HG03521 (cell line): ENCODE data around the gene ZSWIM6.

Experiments used
- ATAC-seq: cut with Tn5 transposase; IDR thresholded peaks from one replicate; pipeline ENCODE4 v1.9.1; 2021; ENCODE audit warnings: mild to moderate bottlenecking, moderate library complexity; ENCODE audit not compliant: unreplicated experiment

ZSWIM6 gene

DNA sequence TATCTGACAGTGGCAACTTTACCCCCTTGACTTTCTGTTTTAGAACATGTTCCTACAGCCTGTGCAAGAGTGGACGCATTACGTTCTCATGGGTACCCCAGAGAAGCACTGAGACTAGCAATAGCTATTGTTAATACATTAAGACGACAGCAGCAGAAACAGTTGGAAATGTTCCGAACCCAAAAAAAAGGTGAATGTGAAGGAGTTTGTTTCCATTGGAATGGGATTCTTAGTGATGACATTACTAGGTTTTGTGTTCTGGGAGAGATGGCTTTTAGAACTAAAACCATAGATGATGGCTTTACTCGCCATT, 194.1 kb downstream of the ZSWIM6 start:
- ATAC-seq = no peak

DNA sequence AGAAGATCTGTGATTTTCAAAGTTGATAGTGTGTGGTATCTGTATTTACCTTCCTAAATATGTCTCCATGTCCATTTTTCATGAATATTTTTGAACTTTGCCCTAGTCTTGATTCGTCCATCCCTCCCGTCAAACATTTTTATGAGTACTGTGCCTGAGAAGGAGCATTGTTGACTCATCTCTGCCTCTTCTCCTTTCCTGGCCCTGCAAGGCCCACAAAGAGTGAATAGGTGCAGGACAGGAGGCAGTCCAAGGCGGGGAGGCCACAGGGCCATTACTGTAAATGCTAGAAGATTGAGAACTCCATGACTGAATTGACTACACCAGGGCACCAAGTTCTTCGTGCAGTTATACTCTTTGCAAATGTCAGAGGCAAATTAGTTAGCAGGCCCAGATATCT, 200.9 kb downstream of the ZSWIM6 start:
- ATAC-seq = no peak

DNA sequence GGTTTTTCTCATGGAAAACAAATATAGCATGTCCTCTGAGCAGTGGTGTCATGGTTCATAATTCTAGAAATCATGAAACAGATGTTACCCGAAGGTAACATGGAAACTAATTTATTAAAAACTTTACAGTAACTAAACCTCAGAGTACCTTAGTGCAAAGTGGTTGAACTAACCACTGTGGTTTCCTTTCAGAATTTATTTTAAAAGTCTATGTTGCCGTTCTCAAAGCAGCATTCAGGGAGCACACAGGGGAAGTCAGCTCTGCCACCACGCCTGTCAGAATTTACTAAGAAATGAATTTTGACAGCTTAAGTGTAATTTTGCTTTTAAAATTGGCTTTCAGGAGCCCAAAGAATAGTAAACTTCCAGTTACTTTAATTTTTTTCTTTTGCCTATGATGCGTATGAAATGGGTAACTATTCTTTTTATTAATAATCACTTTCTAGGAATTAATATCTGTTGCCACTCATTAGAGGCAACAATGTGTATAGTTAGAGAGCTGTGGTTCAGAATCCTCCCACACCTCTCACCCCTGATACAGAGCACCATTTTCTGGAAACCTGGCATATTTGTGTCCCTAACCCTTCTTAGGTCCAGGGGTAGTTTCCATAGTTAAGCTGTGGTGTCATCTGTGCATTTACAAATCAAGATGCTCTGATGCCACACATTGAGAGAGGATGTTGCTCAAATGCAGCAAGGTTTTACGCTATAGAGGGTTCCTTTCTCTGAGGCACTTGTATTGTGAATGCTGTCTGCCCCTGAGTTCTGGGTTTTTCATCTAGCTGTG, 202.6 kb downstream of the ZSWIM6 start:
- ATAC-seq = peak; percentile 88

DNA sequence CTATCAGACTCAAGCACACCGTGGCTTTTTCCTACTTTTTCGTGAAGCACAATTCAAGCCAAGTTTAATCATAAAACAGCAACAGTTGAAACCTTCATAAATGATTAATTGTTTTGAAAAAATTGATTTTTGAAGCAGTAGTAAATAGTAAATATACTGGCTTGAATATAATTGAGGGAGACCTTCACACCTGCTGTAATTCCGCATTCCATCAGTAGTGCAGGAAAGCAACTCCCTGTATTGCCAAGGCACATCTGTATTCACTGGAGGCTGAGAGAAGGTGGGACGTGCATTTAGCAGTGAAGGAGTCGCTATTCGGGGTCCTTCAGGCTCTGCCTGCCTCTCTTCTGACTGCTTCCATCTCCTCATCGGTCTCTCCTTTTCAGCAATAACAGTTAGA, 203.8 kb downstream of the ZSWIM6 start:
- ATAC-seq = no peak

DNA sequence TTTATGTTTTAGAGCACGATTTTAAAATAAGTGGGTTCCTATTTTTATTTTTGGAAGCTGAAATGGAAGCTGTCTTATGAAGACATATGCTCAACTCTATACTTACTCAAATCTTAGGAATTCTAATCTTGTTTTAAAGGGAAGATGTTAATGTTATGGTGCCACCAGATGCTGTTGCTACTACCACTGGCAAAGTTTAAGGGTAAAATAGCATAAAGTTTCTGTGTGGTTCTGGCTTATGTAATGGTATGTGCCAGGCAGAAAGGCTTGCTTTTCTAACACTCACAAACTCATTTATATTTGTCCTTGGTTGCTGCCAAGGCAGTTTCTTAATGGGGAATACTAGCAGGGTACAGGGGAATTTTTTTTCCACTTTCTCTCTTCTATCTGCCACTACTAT, 204.9 kb downstream of the ZSWIM6 start:
- no peak for ATAC-seq

DNA sequence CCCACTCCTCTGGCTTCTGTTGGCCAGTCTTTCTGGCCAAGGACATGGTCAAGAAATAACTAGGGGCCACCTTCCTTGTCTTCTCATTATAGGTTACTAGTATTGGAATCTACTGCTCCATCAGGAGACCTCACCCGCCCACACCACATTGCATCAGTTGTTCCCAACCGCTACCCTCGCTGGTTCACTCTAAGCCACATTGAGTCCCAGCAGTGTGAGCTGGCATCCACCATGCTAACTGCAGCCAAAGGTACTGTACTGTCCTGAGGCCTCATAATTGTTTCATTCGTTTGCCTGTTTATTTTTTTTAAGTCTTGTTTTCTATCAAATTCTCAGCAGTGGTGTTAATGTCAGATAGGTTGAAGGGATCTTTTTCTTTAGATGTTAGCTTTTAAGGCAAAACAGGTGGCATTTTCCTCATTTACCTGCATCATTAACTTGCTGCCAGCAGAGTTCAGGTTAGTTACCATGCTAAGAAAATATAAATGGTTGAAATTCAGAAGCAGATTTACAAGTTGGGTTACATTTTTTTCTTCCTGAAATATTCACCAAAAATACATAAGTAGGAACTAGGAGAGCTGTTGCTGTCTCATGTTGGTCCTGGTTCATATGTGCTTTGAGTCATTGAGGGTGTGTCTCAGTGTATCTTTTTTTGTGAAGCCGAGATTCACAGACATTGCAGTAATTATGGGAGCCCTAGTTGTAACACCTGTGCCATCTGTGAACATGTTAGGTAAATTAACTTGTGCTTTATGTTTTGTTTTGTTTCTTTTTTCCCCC, 206.9 kb downstream of the ZSWIM6 start:
- no peak for ATAC-seq

DNA sequence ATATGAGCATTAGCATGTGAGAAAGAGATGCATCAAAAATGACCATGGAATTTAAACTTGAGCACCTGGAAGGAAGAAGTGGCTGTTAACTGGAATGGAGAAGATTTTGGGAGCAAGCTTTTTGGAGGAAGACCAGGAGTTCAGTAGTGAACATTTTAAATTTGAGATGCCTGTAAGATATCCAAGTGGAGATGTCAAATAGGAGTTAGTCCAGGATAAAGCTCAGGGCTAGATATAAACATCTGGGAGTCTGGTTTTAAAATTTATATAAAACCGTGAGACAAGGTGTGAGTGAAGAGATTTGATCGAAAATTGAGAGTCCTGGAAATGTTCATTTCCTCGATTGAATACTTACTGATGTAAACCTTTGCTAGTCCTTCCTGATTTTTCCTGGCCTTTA, 217.5 kb downstream of the ZSWIM6 start:
- ATAC-seq = no peak

DNA sequence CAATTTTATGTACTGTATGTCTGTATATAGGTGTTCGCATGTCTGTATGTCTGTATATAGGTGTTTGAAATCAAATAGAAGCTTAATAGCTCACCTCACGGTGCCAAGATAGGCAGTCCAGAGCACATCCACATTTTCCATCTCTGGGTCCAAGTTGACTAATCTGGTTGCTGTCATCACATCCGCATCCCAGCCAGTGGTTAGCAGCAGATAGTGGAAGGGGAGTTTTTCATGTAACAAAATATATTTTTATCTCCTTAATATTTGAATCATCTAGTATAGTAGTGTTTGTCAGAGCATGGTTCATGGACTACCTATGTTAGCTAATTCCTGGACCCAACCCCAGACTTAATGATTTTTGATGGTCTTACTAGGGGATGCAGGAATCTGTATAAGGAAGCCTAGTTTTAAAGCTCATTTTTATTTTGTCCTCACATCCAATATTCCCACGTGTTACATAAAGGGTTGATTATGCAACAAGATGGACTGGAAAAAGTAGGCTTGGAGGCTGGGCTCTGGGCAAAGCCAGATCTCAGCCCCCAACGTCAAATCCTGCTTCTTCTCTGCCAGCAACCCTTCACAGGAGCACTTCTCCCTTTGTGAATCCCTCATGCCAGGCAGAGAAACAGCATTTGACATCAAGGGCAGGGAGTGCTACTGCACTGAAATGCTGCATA, 219.7 kb downstream of the ZSWIM6 start:
- no peak for ATAC-seq

DNA sequence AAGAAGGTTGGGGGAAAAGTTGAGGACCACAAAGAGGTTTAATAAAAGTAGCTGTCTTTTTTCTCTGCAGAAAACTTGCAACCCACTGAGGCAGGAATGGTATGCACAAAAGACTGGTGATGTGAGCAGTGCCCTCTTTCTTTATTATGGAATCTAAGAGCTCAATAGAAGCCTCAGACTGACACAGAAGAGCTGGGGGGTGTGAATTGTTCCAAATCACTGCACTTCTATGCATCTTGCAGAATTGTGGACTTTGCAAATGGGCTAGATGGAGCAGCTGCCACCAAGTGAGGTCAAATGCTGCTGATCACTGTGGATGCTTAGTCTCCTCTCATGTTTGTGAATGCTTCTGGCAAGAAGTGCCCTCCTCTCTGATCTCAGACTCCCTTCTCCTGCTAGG, 227.1 kb downstream of the ZSWIM6 start:
- no peak for ATAC-seq

DNA sequence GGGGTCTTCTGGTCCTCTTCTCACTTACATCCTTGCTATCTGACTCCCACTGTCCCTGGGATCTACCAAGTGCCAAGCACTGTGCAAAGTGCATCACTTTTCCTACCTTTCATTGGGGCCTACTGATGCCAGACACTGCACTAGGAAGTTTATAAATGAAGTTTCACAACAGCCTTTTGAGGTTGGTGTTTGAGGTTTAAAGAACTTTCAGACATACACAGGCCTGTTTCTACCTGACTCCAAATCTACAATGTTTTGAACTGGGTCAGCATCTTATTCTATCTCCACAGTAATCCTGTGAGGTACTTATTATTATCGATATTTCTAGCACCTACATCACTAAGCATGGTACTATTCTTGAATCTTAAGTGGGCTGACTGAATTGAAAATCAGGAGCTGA, 227.7 kb downstream of the ZSWIM6 start:
- ATAC-seq = no peak

DNA sequence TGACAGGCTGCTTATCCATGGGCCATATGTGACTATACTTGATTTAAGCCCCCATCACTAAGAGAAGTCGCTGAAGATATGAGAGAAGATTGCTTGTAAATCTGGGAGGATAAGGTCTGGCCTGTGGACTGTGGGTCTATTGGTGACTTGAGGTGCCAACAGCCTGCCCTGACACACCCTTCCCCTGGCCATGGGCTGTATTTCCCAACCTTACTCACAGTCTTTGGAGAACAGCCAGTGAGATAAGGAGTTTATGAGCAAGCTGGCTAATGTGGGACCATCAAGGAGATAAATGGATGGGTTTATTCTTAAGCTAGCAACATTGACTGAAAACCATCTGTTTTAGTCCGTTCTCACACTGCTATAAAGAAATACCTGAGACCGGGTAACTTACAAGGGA, 231.3 kb downstream of the ZSWIM6 start:
- no peak for ATAC-seq

DNA sequence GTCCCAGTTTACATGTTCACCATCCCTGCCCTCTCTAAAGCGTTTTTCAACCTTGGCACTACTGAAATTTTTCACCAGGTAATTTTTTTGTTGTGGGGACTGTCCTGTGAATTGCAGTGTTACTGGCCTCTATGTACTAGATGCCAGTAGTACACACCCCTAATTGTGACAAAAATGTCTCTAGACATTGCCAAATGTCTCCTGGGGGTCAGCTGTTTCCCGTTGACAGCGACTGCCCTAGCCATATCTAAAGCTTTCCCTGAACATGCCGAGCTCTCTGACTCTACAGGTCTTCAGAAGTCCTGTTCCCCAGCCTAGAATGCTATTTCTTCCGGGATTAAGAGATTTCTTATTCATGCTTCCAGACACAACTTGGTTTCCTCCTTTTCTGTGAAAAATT, 235.3 kb downstream of the ZSWIM6 start:
- ATAC-seq = no peak

DNA sequence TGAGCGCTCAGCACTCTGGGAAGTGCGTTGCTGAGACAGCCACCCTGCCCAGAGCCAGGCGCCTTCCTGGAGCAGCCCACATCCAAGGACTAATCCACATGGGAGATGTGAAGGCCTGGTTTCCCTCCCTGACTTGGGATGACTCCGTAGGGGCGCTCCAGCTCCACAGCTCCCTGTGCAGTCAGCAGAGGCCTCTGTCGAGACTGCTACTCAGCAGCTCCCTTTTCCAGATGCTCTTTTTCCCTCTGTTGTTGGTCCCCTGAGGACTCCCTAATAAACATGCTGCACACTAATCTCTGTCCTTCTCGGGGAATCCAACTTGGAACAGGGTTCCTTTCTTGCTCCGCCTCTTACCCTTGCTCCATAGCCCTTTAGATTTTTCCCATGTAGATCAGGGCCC, 237.3 kb downstream of the ZSWIM6 start:
- no peak for ATAC-seq

DNA sequence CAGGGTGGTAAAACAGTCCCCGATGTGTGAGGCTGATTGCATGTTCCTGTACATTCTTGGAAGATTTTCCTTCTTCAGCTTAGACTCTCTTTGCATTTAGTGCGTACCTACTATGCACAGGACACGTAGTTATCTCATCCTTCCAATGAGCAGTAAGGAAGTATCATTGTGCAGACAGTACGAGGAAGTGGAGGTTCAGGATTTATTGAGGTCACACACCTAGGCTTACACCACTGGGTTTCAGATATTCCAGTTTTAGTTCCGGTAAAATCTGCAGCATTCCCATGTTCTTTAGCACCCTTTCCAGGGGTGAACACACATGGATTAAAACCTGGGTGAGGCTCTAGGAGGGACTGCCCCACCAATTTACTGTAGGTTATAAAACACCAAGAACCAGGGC, 238.7 kb downstream of the ZSWIM6 start:
- ATAC-seq = no peak

DNA sequence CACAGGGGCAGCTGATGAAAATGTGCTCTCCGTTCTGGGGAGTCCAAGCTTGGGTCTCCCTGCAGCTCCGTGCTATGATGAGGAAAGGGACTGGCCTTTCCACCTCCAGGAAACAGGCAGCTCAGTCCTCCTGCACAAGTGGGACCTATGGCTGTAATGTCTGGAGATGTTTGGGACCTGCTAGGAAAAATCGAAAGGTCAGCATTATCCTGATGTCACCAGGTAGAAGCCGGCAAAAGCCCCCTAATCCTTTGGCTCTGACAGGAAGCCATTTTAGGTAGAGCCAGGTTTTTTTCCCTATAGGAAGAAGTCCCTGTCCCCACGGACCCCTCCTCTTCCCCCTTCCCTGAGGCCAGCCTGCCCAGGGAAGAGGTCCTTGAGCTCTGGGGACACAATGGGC, 240.9 kb downstream of the ZSWIM6 start:
- no peak for ATAC-seq

DNA sequence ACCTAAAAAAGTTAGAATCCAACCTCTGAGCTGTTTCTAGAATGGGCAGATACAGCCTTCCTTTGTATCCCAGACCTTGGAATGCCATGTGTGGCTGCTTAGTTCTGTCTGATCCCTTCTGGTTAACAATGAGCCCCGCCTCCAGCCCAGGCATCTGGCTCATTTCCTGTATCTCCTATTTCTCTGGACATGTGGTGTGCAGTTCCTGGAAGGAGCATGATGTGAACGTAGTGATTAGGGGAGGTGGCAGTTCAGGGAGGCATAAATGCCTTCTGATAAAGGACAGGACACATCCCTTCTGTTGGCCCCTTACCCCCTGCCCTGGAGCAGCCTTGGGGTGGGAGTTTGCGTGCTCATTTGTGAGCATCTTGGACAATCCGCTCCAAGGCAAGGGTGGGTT, 243.0 kb downstream of the ZSWIM6 start:
- no peak for ATAC-seq

DNA sequence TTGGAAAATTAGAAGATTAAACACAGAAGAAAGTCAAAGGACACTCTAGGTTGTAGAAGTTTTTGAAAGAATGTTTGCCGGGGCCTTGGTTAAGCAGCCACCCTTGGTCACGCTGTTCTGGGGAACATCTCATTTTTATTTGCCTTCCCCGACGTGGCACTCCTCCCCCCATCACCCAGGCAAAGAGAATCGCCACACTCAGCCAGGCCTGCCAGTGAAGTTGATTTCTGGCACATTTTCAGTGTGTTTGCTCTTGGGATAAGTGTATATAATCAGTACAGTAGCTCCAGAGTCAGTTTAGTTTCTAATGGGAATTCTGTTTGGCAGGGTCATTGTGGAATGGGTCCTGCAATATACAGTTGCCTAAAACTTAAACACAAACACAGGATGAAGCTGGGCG, 243.5 kb downstream of the ZSWIM6 start:
- no peak for ATAC-seq

DNA sequence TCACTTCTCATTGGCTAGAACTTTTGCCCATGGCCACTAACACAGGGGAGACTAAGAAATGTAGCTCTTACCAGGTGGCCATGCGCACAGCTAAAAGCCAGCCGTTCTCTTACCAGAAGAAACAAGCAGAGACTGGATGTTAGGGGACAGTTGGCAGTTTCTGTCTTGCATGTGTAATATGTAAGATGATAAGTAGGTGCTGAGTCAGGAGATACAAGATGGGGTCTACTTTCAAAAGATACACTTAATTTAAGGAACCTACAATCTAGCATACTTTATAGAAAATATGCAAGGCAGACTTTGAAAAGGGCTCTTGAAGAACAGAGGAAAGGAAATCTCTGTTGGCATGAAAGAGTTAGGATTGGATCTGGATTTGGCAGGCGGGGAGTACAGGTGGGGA, 244.5 kb downstream of the ZSWIM6 start:
- ATAC-seq = no peak

DNA sequence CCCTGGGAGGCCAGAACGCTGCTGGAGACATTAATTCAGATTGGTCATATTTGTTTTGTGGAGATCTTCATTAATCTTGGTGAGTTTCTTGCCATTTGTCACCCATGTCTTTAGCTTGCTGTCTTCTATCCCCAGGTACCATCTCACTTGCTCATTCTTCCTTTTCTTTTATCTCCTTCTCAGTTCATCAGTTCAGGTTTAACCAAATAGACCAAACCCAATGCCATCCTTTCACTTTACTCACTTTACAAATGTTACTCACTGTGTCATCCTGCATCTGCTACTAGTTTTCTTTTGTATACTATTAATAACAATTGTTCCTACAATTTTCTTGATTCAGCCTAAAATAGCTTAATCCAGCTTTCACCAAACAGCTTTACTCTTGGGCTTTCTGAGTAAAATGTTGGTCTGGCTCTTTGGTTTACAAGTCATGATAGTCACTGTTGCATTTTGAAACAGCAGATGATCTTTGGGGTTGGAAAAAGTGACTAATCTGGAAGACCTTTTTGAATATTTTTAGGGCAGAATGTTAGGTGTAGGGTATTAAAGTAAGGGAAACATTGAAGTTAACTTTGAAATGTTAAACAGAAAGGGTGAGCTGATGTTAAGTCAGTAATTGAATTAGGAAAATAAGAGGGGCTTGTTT, 246.9 kb downstream of the ZSWIM6 start:
- no peak for ATAC-seq

DNA sequence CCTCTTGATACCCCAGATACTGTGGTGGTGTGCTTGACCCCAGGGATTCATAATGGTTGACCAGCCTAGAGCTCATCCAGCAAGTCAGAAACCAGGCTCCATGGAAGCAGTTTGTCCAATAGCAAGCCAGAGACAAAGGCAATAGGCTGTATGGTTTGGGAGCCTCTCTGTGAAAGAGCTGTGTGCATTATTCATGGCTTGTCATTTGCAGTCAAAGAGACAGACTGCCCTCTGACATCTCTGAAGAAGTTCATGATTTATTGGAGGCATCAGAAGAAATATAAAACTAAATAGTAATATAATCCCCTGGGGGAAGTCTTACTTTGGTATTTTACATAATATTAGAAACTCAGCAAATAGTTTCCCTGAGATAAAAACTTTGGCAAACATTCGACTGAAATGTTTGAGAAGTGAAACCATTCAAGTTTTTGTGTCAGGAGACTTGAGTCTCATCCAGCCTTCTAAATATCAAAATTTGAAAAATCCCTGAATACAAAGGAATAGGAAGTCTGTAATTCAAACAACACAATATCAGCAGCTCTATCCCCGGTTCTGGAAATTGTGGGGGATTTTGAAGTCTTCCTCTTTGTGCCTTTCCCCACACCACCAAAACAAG, 250.3 kb downstream of the ZSWIM6 start:
- ATAC-seq = no peak

DNA sequence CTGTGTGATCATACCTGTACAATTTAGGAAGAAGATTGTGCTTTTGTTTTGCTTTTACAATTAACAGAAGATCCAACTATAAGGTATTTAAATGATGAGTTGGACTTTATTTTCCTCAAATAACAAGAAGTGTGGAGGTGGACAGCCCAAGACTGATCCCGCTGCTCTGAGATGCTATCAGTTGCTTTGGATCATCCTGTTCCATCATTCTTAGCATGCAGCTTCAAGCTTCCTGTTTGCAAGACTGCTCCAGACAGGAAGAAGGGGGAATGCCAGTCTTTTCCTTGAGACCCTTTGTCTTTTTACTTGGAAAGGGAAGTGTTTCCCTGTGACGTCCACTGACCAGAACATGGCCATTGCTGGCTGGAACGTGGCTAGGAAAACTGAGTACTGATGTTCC, 250.8 kb downstream of the ZSWIM6 start:
- no peak for ATAC-seq
